ENCODE measurements around the gene TENM4. TPM values are rescaled to one million over a fixed set of nuclear protein-coding genes. Genes with fewer than 3 reads are reported as not detected.

TENM4 gene
- total and polyA plus RNA-seq, 10 of the 15 experiments (the other 5 are each of a cell fraction or from before 2014, with no cell fraction given) = 0.03 to 0.12 (median 0.06) TPM; not detected in 7

DNA sequence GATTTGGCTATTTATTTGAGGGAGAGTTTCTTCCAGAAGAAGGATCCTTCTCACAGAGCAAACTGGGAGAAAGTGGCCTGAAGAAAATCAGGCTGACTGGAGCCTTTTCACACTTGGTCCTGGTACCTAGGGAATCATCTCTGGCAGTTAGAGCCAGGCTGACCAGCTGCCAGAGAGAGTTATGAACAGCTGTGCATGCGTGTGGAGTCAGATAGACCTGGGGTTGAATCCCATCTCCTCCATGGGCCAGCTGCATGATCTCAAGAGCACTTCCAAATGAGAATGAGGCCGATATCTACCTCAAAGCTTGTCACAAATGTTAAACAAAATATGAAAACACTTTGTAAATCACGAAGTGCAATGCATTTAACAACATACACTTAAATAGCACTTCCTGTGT lies 390.0 kb downstream of the TENM4 start:
- ChIA-PET CTCF (interaction anchor here (0.7 to 1.7 kb wide), 2 partner anchors 49 kb away, joined by 4 to 5 read pairs; no protein-coding TSS in a partner anchor), SMC1A (ENCODE audit: uncharacterized antibody, unreplicated experiment) (interaction anchor here (1.2 to 1.3 kb wide), 2 partner anchors 15 to 20 kb away, joined by 3 to 4 read pairs; no protein-coding TSS in a partner anchor), POLR2A (no interaction called here), RAD21 (ENCODE audit: unreplicated experiment) (no interaction called here)
- Histone ChIP-seq H3K27ac (ENCODE audit: control insufficient read depth, insufficient read depth) (no peak overlapping the region), H3K4me2 (ENCODE audit: control insufficient read depth, insufficient read depth) (no peak overlapping the region), H2AFZ (ENCODE audit: control insufficient read depth, low read depth, low read length) (no peak overlapping the region), H3K36me3 (ENCODE audit: control insufficient read depth in 2 of 2, insufficient read depth in 2 of 2, low read length in 1 of 2) (no peaks in the 10 kb centered on the region; a peak in 1 of 4 replicates), H3K27me3 (replicated peaks in 1 of 2; ENCODE audit: control insufficient read depth in 2 of 2, insufficient read depth in 2 of 2, low read length in 1 of 2) (no peaks in the 10 kb centered on the region), H3K79me2 (ENCODE audit: control insufficient read depth, insufficient read depth, low read length) (no peaks in the 10 kb centered on the region), H3K9ac (ENCODE audit: control insufficient read depth, insufficient read depth, low read length) (no peak overlapping the region), H3K4me1 (ENCODE audit: control insufficient read depth, insufficient read depth, low read length) (no peaks in the 10 kb centered on the region), H3K9me3 (replicated peaks; ENCODE audit: control insufficient read depth, insufficient read depth, low read length) (no peaks in the 10 kb centered on the region), H3K4me3 (no peak overlapping the region), H4K20me1 (ENCODE audit: control insufficient read depth, insufficient read depth) (no peaks in the 10 kb centered on the region)
- no TSS peak for BruUV-seq (replicated peaks)
- DNase-seq (ENCODE audit: low read depth, low spot score) (no peak), ATAC-seq (no peak), FAIRE-seq (no peak)
- intact Hi-C loops (cut with micrococcal nuclease; ENCODE audit: unreplicated experiment) = no loop called here
- no peak for TF ChIP-seq SMAD5 (IDR thresholded peaks at IDR 0.05; ENCODE audit: low read depth)
- TF ChIP-seq, protein P1, sequence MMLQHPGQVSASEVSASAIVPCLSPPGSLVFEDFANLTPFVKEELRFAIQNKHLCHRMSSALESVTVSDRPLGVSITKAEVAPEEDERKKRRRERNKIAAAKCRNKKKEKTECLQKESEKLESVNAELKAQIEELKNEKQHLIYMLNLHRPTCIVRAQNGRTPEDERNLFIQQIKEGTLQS (IDR thresholded peaks at IDR 0.05; ENCODE audit: borderline replicate concordance, extremely low read depth, low read depth, low read length) = no peak
- no peak for TF ChIP-seq SIN3A (IDR thresholded peaks at IDR 0.05; ENCODE audit: low read depth, low read length)
- no peak for TF ChIP-seq STAT1 (conservative IDR thresholded peaks at IDR 0.05)
- TF ChIP-seq CREM (IDR thresholded peaks at IDR 0.05; ENCODE audit: low read depth) = no peak
- no peak for TF ChIP-seq IKZF1 (conservative IDR thresholded peaks at IDR 0.05)
- TF ChIP-seq NFYB (IDR thresholded peaks at IDR 0.05; ENCODE audit: insufficient read depth, low read depth, low read length) = no peak
- in situ Hi-C loops (cut with MboI) = no loop called here
- 8% methylated on average over 3 of the region's 3 CpGs for WGBS (ENCODE audit: insufficient coverage, insufficient replicate concordance, low lambda C conversion rate, missing lambda C conversion rate)

DNA sequence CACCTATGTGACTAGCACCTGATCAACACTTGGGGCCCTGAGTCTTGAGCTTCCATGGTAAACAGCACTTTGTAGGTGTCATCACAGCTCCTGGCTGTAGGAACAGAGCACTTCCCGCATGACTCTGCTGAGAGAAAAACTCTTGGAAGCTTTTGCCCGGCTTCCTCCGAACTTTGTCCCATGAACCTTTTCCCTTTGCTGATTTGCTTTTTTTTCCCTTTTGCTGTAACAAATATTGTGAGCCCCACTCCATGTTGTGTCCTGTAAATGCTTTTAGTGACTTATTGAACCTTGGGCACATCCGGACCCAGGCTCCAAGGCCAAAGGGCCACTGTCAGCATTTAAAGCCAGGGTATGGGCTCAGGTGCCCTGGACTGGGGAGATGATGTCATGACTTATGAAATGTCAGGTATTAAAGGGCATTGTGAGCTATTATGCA lies 391.1 kb downstream of the TENM4 start:
- no peaks in the 10 kb centered on the region for H4K20me1 ChIP-seq (ENCODE audit: control insufficient read depth, insufficient read depth)
- H3K9me3 ChIP-seq (replicated peaks; ENCODE audit: control insufficient read depth, insufficient read depth, low read length) = no peaks in the 10 kb centered on the region
- FAIRE-seq = no peak
- no peak for ATAC-seq
- in situ Hi-C loops (cut with MboI) = no loop called here
- intact Hi-C loops (cut with micrococcal nuclease; ENCODE audit: unreplicated experiment) = no loop called here
- SMC1A ChIA-PET (ENCODE audit: uncharacterized antibody, unreplicated experiment) = interaction anchor here (0.6 kb wide), 1 partner anchor 296 kb away, joined by 3 read pairs; no protein-coding TSS in a partner anchor
- no peak for TF ChIP-seq STAT3 (IDR thresholded peaks at IDR 0.05; ENCODE audit: low read depth, low read length)
- TF ChIP-seq JUNB (IDR thresholded peaks at IDR 0.05) = no peak
- no peak for TF ChIP-seq RELB (IDR thresholded peaks at IDR 0.05; ENCODE audit: low read depth)
- TF ChIP-seq, protein P2, sequence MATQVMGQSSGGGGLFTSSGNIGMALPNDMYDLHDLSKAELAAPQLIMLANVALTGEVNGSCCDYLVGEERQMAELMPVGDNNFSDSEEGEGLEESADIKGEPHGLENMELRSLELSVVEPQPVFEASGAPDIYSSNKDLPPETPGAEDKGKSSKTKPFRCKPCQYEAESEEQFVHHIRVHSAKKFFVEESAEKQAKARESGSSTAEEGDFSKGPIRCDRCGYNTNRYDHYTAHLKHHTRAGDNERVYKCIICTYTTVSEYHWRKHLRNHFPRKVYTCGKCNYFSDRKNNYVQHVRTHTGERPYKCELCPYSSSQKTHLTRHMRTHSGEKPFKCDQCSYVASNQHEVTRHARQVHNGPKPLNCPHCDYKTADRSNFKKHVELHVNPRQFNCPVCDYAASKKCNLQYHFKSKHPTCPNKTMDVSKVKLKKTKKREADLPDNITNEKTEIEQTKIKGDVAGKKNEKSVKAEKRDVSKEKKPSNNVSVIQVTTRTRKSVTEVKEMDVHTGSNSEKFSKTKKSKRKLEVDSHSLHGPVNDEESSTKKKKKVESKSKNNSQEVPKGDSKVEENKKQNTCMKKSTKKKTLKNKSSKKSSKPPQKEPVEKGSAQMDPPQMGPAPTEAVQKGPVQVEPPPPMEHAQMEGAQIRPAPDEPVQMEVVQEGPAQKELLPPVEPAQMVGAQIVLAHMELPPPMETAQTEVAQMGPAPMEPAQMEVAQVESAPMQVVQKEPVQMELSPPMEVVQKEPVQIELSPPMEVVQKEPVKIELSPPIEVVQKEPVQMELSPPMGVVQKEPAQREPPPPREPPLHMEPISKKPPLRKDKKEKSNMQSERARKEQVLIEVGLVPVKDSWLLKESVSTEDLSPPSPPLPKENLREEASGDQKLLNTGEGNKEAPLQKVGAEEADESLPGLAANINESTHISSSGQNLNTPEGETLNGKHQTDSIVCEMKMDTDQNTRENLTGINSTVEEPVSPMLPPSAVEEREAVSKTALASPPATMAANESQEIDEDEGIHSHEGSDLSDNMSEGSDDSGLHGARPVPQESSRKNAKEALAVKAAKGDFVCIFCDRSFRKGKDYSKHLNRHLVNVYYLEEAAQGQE (IDR thresholded peaks at IDR 0.05; ENCODE audit: low read depth, low read length) = no peak
- no peak for TF ChIP-seq TCF12 (IDR thresholded peaks at IDR 0.05; ENCODE audit: low read depth, low read length)
- H3K27me3 ChIP-seq (replicated peaks in 1 of 2; ENCODE audit: control insufficient read depth in 2 of 2, insufficient read depth in 2 of 2, low read length in 1 of 2) = no peaks in the 10 kb centered on the region
- H3K4me1 ChIP-seq (ENCODE audit: control insufficient read depth, insufficient read depth, low read length) = no peaks in the 10 kb centered on the region
- no peak for DNase-seq (ENCODE audit: low read depth, low spot score)
- H3K9ac ChIP-seq (ENCODE audit: control insufficient read depth, insufficient read depth, low read length) = no peak overlapping the region
- WGBS (ENCODE audit: insufficient coverage, insufficient replicate concordance, low lambda C conversion rate, missing lambda C conversion rate) = 71% methylated on average over 4 of the region's 4 CpGs
- RAD21 ChIA-PET (ENCODE audit: unreplicated experiment) = no interaction called here
- H3K36me3 ChIP-seq (ENCODE audit: control insufficient read depth in 2 of 2, insufficient read depth in 2 of 2, low read length in 1 of 2) = no peaks in the 10 kb centered on the region
- H3K79me2 ChIP-seq (ENCODE audit: control insufficient read depth, insufficient read depth, low read length) = no peaks in the 10 kb centered on the region
- BruUV-seq (replicated peaks) = no TSS peak
- H2AFZ ChIP-seq (ENCODE audit: control insufficient read depth, low read depth, low read length) = no peak overlapping the region
- no peak overlapping the region for H3K4me2 ChIP-seq (ENCODE audit: control insufficient read depth, insufficient read depth)
- CTCF ChIA-PET = interaction anchor here (1.7 kb wide), 1 partner anchor 50 kb away, joined by 5 read pairs; no protein-coding TSS in a partner anchor
- POLR2A ChIA-PET = no interaction called here
- H3K4me3 ChIP-seq = no peak overlapping the region
- no peak overlapping the region for H3K27ac ChIP-seq (ENCODE audit: control insufficient read depth, insufficient read depth)
